Measurements from ENCODE around the gene SLC39A3.

SLC39A3 gene

DNA sequence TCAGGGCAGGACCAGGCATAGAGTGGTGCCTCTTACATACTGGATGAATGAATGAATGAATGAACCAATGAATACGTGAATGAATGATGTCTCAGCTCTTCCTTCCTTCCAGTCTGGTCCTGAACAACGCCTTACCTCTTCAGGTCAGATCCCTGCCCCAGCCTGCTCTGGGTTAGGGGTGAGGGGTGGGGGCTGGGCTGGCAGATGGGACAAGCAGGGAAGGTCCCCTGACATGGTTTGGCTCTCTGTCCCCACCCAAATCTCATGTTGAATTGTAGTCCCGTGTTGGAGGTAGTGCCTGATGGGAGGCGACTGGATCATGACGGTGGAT lies 28.0 kb downstream of the SLC39A3 start:
- Histone ChIP-seq H3K9me3 (ENCODE audit: low read depth, low read length) (no peaks in the 10 kb centered on the region), H3K27ac (no peak overlapping the region), H3K4me3 (no peak overlapping the region), H3K36me3 (ENCODE audit: insufficient read depth, low read length) (no peaks in the 10 kb centered on the region), H3K9ac (ENCODE audit: insufficient read length) (no peak overlapping the region)
- TF ChIP-seq POLR2AphosphoS5 (IDR thresholded peaks at IDR 0.05; ENCODE audit: borderline replicate concordance, low read depth, low read length) = no peak
- no peak for TF ChIP-seq FOXP2 (optimal IDR thresholded peaks at IDR 0.05; ENCODE audit: control extremely low read depth, extremely low read length, insufficient read depth)
- TF ChIP-seq EZH2 (IDR thresholded peaks at IDR 0.05) = no peak
- no peak for DNase-seq (ENCODE audit: low read depth, low spot score)

DNA sequence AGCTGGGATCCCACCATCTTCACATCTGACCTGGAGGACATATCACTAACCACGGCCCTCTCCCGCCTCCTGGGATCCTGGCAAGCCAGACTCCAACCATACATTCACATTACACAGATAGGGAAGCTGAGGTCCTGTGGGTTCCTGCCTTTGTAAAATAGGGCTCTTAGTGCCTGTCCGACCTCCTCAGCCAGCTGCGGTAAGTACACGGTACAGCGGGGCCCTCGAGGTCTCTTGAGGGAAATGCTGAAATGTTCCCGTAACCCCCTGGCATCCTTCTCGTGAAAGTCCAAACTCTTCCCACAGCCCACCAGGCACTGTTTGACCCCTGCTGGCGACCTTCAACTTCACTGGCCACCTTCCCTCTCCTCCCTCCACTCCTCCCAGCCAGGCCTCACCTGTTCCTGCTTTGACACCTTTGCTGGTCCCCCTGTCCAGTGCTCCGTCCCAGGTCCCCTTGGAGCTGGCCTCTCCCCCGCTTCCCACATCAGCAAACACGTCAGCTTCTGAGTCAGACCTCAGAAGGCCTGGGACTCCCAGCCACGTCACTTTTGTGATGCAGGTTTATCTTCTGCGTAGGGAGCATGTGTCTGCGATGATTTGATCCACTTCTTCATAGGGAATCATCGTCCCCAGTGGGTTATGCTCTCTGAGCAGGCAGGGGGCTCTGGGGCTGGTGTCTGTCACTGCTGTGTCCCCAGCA lies 28.5 kb downstream of the SLC39A3 start:
- no peak for DNase-seq (ENCODE audit: low read depth, low spot score)
- H3K9me3 ChIP-seq (ENCODE audit: low read depth, low read length) = no peaks in the 10 kb centered on the region
- TF ChIP-seq POLR2AphosphoS5 (IDR thresholded peaks at IDR 0.05; ENCODE audit: borderline replicate concordance, low read depth, low read length) = no peak
- no peak for TF ChIP-seq FOXP2 (optimal IDR thresholded peaks at IDR 0.05; ENCODE audit: control extremely low read depth, extremely low read length, insufficient read depth)
- TF ChIP-seq EZH2 (IDR thresholded peaks at IDR 0.05) = no peak
- H3K9ac ChIP-seq (ENCODE audit: insufficient read length) = no peak overlapping the region
- no peak overlapping the region for H3K4me3 ChIP-seq
- no peaks in the 10 kb centered on the region for H3K36me3 ChIP-seq (ENCODE audit: insufficient read depth, low read length)
- H3K27ac ChIP-seq = no peak overlapping the region

GRCh38 chr19:2706251-2706650 lies 33.6 kb downstream of the SLC39A3 start:
- no peaks in the 10 kb centered on the region for H3K36me3 ChIP-seq (ENCODE audit: insufficient read depth, low read length)
- H3K9me3 ChIP-seq (ENCODE audit: low read depth, low read length) = no peaks in the 10 kb centered on the region
- no peak for DNase-seq (ENCODE audit: low read depth, low spot score)
- H3K27ac ChIP-seq = no peak overlapping the region
- H3K9ac ChIP-seq (ENCODE audit: insufficient read length) = no peak overlapping the region
- H3K4me3 ChIP-seq = no peak overlapping the region
- TF ChIP-seq POLR2AphosphoS5 (IDR thresholded peaks at IDR 0.05; ENCODE audit: borderline replicate concordance, low read depth, low read length) (no peak), FOXP2 (optimal IDR thresholded peaks at IDR 0.05; ENCODE audit: control extremely low read depth, extremely low read length, insufficient read depth) (no peak), EZH2 (IDR thresholded peaks at IDR 0.05) (no peak)

DNA sequence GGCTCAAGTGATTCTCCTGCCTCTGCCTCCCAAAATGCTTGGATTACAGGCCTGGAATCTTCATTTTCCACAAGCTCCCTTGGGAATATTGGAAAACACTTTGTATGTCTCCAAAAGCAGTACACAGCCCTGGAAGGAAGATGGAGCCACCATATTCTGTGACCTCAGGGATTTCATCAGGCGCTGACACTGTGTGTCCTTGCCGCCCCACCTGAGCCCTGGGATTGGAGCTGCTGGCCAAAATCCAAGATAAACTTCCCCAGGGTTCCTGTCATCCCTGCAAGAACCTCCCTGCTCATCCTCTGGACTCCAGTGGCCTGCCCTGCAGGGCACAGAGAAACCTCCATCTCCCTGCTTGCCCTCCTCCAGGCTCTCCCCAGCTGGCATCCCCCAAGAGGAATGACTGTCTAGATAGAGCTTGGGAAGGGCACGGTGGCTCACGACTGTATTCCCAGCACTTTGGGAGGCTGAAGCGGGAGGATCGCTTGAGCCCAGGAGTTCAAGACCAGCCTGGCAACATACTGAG lies 36.1 kb downstream of the SLC39A3 start:
- Histone ChIP-seq H3K4me3 (no peak overlapping the region), H3K27ac (no peak overlapping the region)
- DNase-seq (ENCODE audit: low read depth, low spot score) = no peak

DNA sequence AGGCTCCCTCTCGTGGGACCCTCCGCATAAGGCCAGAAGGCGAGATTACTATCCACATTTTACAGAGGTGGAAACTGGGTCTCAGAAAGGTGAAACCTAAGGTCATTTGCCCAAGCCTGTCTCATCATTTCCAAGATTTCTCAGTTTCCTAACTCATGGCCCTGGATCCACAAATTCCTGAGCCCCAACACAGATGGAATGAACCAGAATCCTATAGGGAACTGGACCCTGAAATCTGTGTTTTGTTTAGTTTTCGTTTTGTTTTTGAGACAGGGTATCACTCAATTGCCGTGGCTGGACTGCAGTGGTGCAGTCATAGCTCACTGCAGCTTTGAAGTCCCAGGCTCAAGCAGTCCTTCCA lies 36.8 kb downstream of the SLC39A3 start:
- no peaks in the 10 kb centered on the region for H3K36me3 ChIP-seq (ENCODE audit: insufficient read depth, low read length)
- no peak for DNase-seq (ENCODE audit: low read depth, low spot score)
- no peak overlapping the region; the same call in 1 of the 2 replicates for H3K4me3 ChIP-seq

More for the DNA sequence above, 36.1 kb downstream of the SLC39A3 start:
- Histone ChIP-seq H3K36me3 (ENCODE audit: insufficient read depth, low read length) (no peaks in the 10 kb centered on the region), H3K9ac (ENCODE audit: insufficient read length) (no peak overlapping the region), H3K9me3 (ENCODE audit: low read depth, low read length) (no peaks in the 10 kb centered on the region)
- no peak for TF ChIP-seq POLR2AphosphoS5 (IDR thresholded peaks at IDR 0.05; ENCODE audit: borderline replicate concordance, low read depth, low read length)
- TF ChIP-seq EZH2 (IDR thresholded peaks at IDR 0.05) = no peak
- TF ChIP-seq FOXP2 (optimal IDR thresholded peaks at IDR 0.05; ENCODE audit: control extremely low read depth, extremely low read length, insufficient read depth) = no peak

GRCh38 chr19:2702170-2703076 lies 37.4 kb downstream of the SLC39A3 start, which contains the start of gene GNG7:
Gene GNG7 (minus strand): TSS chr19:2702694. CDS start chr19:2520688, 182,006 bp downstream.
- Histone ChIP-seq H3K36me3 (ENCODE audit: insufficient read depth, low read length) (no peaks in the 10 kb centered on the region), H3K9me3 (ENCODE audit: low read depth, low read length) (no peaks in the 10 kb centered on the region), H3K27ac (no peak within 1 kb of the TSS), H3K9ac (ENCODE audit: insufficient read length) (no peak within 1 kb of the TSS), H3K4me3 (peak within 1 kb of the TSS; percentile 79)
- DNase-seq (ENCODE audit: low read depth, low spot score) = no peak
- TF ChIP-seq POLR2AphosphoS5 (IDR thresholded peaks at IDR 0.05; ENCODE audit: borderline replicate concordance, low read depth, low read length) (no peak), EZH2 (IDR thresholded peaks at IDR 0.05) (no peak), FOXP2 (optimal IDR thresholded peaks at IDR 0.05; ENCODE audit: control extremely low read depth, extremely low read length, insufficient read depth) (no peak)

More for the DNA sequence above, 36.8 kb downstream of the SLC39A3 start:
- TF ChIP-seq EZH2 (IDR thresholded peaks at IDR 0.05) (no peak), FOXP2 (optimal IDR thresholded peaks at IDR 0.05; ENCODE audit: control extremely low read depth, extremely low read length, insufficient read depth) (no peak), POLR2AphosphoS5 (IDR thresholded peaks at IDR 0.05; ENCODE audit: borderline replicate concordance, low read depth, low read length) (no peak)
- Histone ChIP-seq H3K9me3 (ENCODE audit: low read depth, low read length) (no peaks in the 10 kb centered on the region), H3K27ac (no peak overlapping the region), H3K9ac (ENCODE audit: insufficient read length) (no peak overlapping the region)

- Histone ChIP-seq H3K27ac (no peak overlapping the region), H3K9ac (ENCODE audit: insufficient read length) (no peak overlapping the region), H3K4me3 (peak overlapping the region; percentile 79), H3K9me3 (ENCODE audit: low read depth, low read length) (no peaks in the 10 kb centered on the region), H3K36me3 (ENCODE audit: insufficient read depth, low read length) (no peaks in the 10 kb centered on the region)
- DNase-seq (ENCODE audit: low read depth, low spot score) = no peak
- no peak for TF ChIP-seq FOXP2 (optimal IDR thresholded peaks at IDR 0.05; ENCODE audit: control extremely low read depth, extremely low read length, insufficient read depth)
- TF ChIP-seq EZH2 (IDR thresholded peaks at IDR 0.05) = no peak
- no peak for TF ChIP-seq POLR2AphosphoS5 (IDR thresholded peaks at IDR 0.05; ENCODE audit: borderline replicate concordance, low read depth, low read length)
These were observed 38.3 kb downstream of the SLC39A3 start for GRCh38 chr19:2701361-2702169.

Data from SK-N-MC (cell line).